PC-9 (cell line): ENCODE results near the gene LYZ. TPM values are rescaled to one million over a fixed set of nuclear protein-coding genes. Genes with fewer than 3 reads are reported as not detected.

Experiments
- BruUV-seq: library from RNA; stranded (reverse); fragments of 400-500 nt; replicated peaks from 2 replicates; lab custom pipeline; 2021; lab: Mats Ljungman, UMichigan
- CTCF ChIA-PET: fragments of 300-600 bp; sonication (Branson Sonifier 250); formaldehyde crosslinking; loops from one replicate; lab custom pipeline; 2022; ENCODE audit warnings: antibody characterized with exemption; lab: Charles Lee
- POLR2A ChIA-PET: fragments of 300-600 bp; sonication (Branson Sonifier 250); formaldehyde crosslinking; loops from one replicate; lab custom pipeline; 2022; ENCODE audit warnings: antibody characterized with exemption; ENCODE audit not compliant: unreplicated experiment; lab: Charles Lee
- DNase-seq, 2 experiments: peaks; one replicate each; pipeline versions ENCODE4 v3.0.0 to v3.0.0-alpha.2; 2015 to 2022; ENCODE audit warnings: mixed read lengths in 1 of 2
- H2AFZ ChIP-seq: fragments of 200-600 bp; sonication (generic); 2 replicates; pipeline ENCODE4 v1.8.1; 2017; ENCODE audit warnings: antibody characterized with exemption
- H3F3A ChIP-seq: fragments of 200-600 bp; sonication (generic); 2 replicates; pipeline ENCODE4 v1.8.1; 2017; ENCODE audit warnings: antibody characterized with exemption, mild to moderate bottlenecking, low read depth; ENCODE audit not compliant: insufficient read depth
- H3K27ac ChIP-seq: fragments of 200-600 bp; sonication (generic); 2 replicates; pipeline ENCODE4 v1.6.1; 2016; ENCODE audit warnings: mixed run types
- H3K27me3 ChIP-seq: fragments of 200-600 bp; sonication (generic); 2 replicates; pipeline ENCODE4 v1.6.1; 2016; ENCODE audit warnings: low read depth, mixed run types; ENCODE audit not compliant: insufficient read depth
- H3K36me3 ChIP-seq: fragments of 200-600 bp; sonication (generic); 2 replicates; pipeline ENCODE4 v1.6.1; 2016; ENCODE audit warnings: low read depth, mixed run types
- H3K4me1 ChIP-seq: fragments of 200-600 bp; sonication (generic); replicated peaks from 2 replicates; pipeline ENCODE4 v1.6.1; 2016; ENCODE audit warnings: mixed run types; ENCODE audit not compliant: insufficient read depth
- H3K4me2 ChIP-seq: fragments of 200-600 bp; sonication (generic); 2 replicates; pipeline ENCODE4 v1.6.1; 2017; ENCODE audit warnings: mixed run types
- H3K4me3 ChIP-seq: fragments of 200-600 bp; sonication (generic); 2 replicates; pipeline ENCODE4 v1.6.1; 2016; ENCODE audit warnings: mixed run types
- H3K79me2 ChIP-seq: fragments of 200-600 bp; sonication (generic); 2 replicates; pipeline ENCODE4 v1.6.1; 2017; ENCODE audit warnings: low read depth, mixed run types
- H3K9me2 ChIP-seq: fragments of 200-600 bp; sonication (generic); 2 replicates; pipeline ENCODE4 v1.8.1; 2017; ENCODE audit warnings: mild to moderate bottlenecking; ENCODE audit not compliant: insufficient read depth
- H3K9me3 ChIP-seq: fragments of 200-600 bp; sonication (generic); 2 replicates; pipeline ENCODE4 v1.8.1; 2016; ENCODE audit warnings: low read depth; ENCODE audit not compliant: insufficient read depth
- H4K20me1 ChIP-seq: fragments of 200-600 bp; sonication (generic); 2 replicates; pipeline ENCODE4 v1.8.1; 2017; ENCODE audit not compliant: insufficient read depth
- CTCF ChIP-seq: fragments of 200-600 bp; sonication (generic); conservative IDR thresholded peaks from 2 replicates; pipeline ENCODE4 v1.6.1; 2017; ENCODE audit warnings: mixed run types, antibody characterized with exemption, mild to moderate bottlenecking, moderate library complexity
- EZH2 ChIP-seq: fragments of 200-600 bp; sonication (generic); IDR thresholded peaks from 2 replicates; pipeline ENCODE4 v1.8.0; 2017; ENCODE audit warnings: antibody characterized with exemption, low read depth
- intact Hi-C: fragments of 100-400 bp; cut with micrococcal nuclease; formaldehyde crosslinking; loops from one replicate; pipeline ENCODE4 v1.10.0; 2022; ENCODE audit not compliant: unreplicated experiment
- total RNA-seq: library from RNA; stranded (reverse); gene quantifications from 2 replicates; pipeline ENCODE4 v1.2.3, GENCODE V29; 2021

LYZ gene
- total RNA-seq, 1 experiment from 2014 or later = not detected

GRCh38 chr12:69388371-69388770 is 40.2 kb downstream of the LYZ start:
- Histone ChIP-seq H3K4me3 (no peak overlapping the region), H4K20me1 (peaks cover 3% of the 10 kb centered on the region; the same call in 1 of the 2 replicates), H3K9me2 (no peaks in the 10 kb centered on the region; the same call in 1 of the 2 replicates), H3K27ac (no peak overlapping the region), H3K9me3 (no peaks in the 10 kb centered on the region), H3K4me1 (no peaks in the 10 kb centered on the region), H3K4me2 (no peak overlapping the region), H3K36me3 (no peaks in the 10 kb centered on the region), H3K27me3 (no peaks in the 10 kb centered on the region), H3F3A (0 out of 2 replicates have a peak, but pooled peaks cover 4% of the 10 kb centered on the region), H3K79me2 (no peaks in the 10 kb centered on the region), H2AFZ (no peak overlapping the region)
- POLR2A ChIA-PET = interaction anchor here (0.7 kb wide), 1 partner anchor 162 kb away, joined by 12 read pairs; no protein-coding TSS in a partner anchor
- CTCF ChIA-PET = no interaction called here
- peak in 1 of 2 experiments; percentile 43 for DNase-seq
- BruUV-seq = no TSS peak
- intact Hi-C loops = no loop called here
- TF ChIP-seq CTCF (peak; percentile 75), EZH2 (no peak)

- BruUV-seq = no TSS peak
- POLR2A ChIA-PET = interaction anchor here (0.7 kb wide), 1 partner anchor 339 kb away, joined by 3 read pairs; no protein-coding TSS in a partner anchor
- Histone ChIP-seq H3K79me2 (no peaks in the 10 kb centered on the region), H4K20me1 (peaks cover 3% of the 10 kb centered on the region; the same call in 1 of the 2 replicates), H3K36me3 (no peaks in the 10 kb centered on the region), H3K4me2 (no peak overlapping the region), H3K27ac (no peak overlapping the region), H3K27me3 (no peaks in the 10 kb centered on the region), H3F3A (0 out of 2 replicates have a peak, but pooled peaks cover 4% of the 10 kb centered on the region), H3K4me1 (no peaks in the 10 kb centered on the region), H3K4me3 (no peak overlapping the region), H3K9me2 (no peaks in the 10 kb centered on the region; the same call in 1 of the 2 replicates), H2AFZ (no peak overlapping the region), H3K9me3 (no peaks in the 10 kb centered on the region)
- TF ChIP-seq EZH2 (no peak), CTCF (no peak)
- no peak for DNase-seq
- CTCF ChIA-PET = no interaction called here
- intact Hi-C loops = loop anchor here (2.0 kb wide), 1 partner anchor 181 kb away; no protein-coding TSS in a partner anchor
These were observed 41.6 kb downstream of the LYZ start for GRCh38 chr12:69389831-69390230.

- CTCF ChIA-PET = no interaction called here
These were observed 44.2 kb downstream of the LYZ start for GRCh38 chr12:69392179-69392928.

More at GRCh38 chr12:69392179-69392928, 44.2 kb downstream of the LYZ start:
- no peak for DNase-seq
- Histone ChIP-seq H3K79me2 (no peaks in the 10 kb centered on the region), H3K27ac (no peak overlapping the region), H3K36me3 (0 out of 2 replicates have a peak, but pooled peaks cover 9% of the 10 kb centered on the region), H3K27me3 (no peaks in the 10 kb centered on the region), H4K20me1 (peaks cover 3% of the 10 kb centered on the region; the same call in 1 of the 2 replicates), H3F3A (no peaks in the 10 kb centered on the region), H3K9me3 (peaks cover 3% of the 10 kb centered on the region), H3K4me3 (no peak overlapping the region), H3K4me2 (no peak overlapping the region), H3K4me1 (no peaks in the 10 kb centered on the region), H3K9me2 (no peaks in the 10 kb centered on the region; the same call in 1 of the 2 replicates), H2AFZ (no peak overlapping the region)
- TF ChIP-seq EZH2 (no peak), CTCF (no peak)
- intact Hi-C loops = no loop called here
- POLR2A ChIA-PET = no interaction called here
- BruUV-seq = no TSS peak
